ENCODE data around the gene RNF214. TPM values are rescaled to one million over a fixed set of nuclear protein-coding genes. Genes with fewer than 3 reads are reported as not detected.

The RNF214 gene
- total and polyA plus RNA-seq, 2 of the 4 experiments (the other 2 are of a cell fraction): 7.9 to 14.8 TPM

- Histone ChIP-seq H4K8ac (ENCODE audit: low read depth in 2 of 2, low read length in 2 of 2) (no peak overlapping the region), H3K27ac (ENCODE audit: insufficient read depth, low read length) (no peak overlapping the region), H3K4ac (ENCODE audit: low read depth, low read length) (no peak overlapping the region), H2AK5ac (ENCODE audit: low read depth, low read length) (no peak overlapping the region), H3K9me3 (ENCODE audit: control insufficient read depth, insufficient read depth, low read length) (no peaks in the 10 kb centered on the region), H3K4me2 (ENCODE audit: low read depth, low read length) (no peak overlapping the region), H3K23ac (ENCODE audit: low read depth, low read length) (no peak overlapping the region), H4K91ac (ENCODE audit: insufficient read depth, low read depth, low read length) (no peak overlapping the region), H3K4me1 (ENCODE audit: control insufficient read depth, insufficient read depth, low read length) (peaks cover 9% of the 10 kb centered on the region), H2BK120ac (ENCODE audit: low read depth, low read length) (no peak overlapping the region), H4K20me1 (ENCODE audit: insufficient read depth, low read length) (peaks cover 15% of the 10 kb centered on the region), H2BK15ac (ENCODE audit: low read depth, low read length) (no peak overlapping the region), H2AK9ac (replicated peaks; ENCODE audit: low read depth, low read length, poor library complexity) (no peak overlapping the region), H4K5ac (ENCODE audit: low read depth, low read length) (no peak overlapping the region), H3K56ac (ENCODE audit: extremely low read depth, insufficient read depth, low read length) (no peak overlapping the region), H3K18ac (ENCODE audit: low read depth, low read length) (no peak overlapping the region), H3K79me1 (ENCODE audit: low read depth in 1 of 2, low read length in 2 of 2) (peaks cover 29 to 57% of the 10 kb centered on the region in 2 experiments), H2BK20ac (ENCODE audit: low read depth, low read length) (no peak overlapping the region), H3K4me3 (ENCODE audit: insufficient read depth, low read depth, low read length) (no peak overlapping the region), H2BK5ac (ENCODE audit: low read depth, low read length, poor library complexity, severe bottlenecking) (no peak overlapping the region), H3K9me1 (ENCODE audit: insufficient read depth, low read length) (peaks cover 9% of the 10 kb centered on the region; the same call in 1 of the 2 replicates), H3K27me3 (ENCODE audit: control insufficient read depth, insufficient read depth, low read length) (no peaks in the 10 kb centered on the region), H3K14ac (replicated peaks; ENCODE audit: low read depth, low read length) (no peak overlapping the region), H3K9ac (ENCODE audit: low read depth, low read length) (no peak overlapping the region), H3K36me3 (ENCODE audit: control insufficient read depth, insufficient read depth, low read length) (no peaks in the 10 kb centered on the region; the same call in 1 of the 2 replicates), H2AFZ (replicated peaks; ENCODE audit: low read length, poor library complexity) (no peak overlapping the region)
- in situ Hi-C loops (cut with MboI; ENCODE audit: low sequenced_read_pairs) (no loop called here), dilution Hi-C loops (cut with HindIII; ENCODE audit: low sequenced_read_pairs, unreplicated experiment) (no loop called here), intact Hi-C loops (cut with micrococcal nuclease) (no loop called here)
- no peak for DNase-seq
- BruUV-seq (replicated peaks): no TSS peak
- TF ChIP-seq NFE2L2 (IDR thresholded peaks at IDR 0.05; ENCODE audit: low read depth, low read length): no peak
- no peak for TF ChIP-seq RCOR1 (IDR thresholded peaks at IDR 0.05; ENCODE audit: insufficient replicate concordance, low read length)
- no peak for TF ChIP-seq CHD1 (IDR thresholded peaks at IDR 0.05; ENCODE audit: low read depth, low read length)
- no peak for TF ChIP-seq MAZ (IDR thresholded peaks at IDR 0.05; ENCODE audit: borderline replicate concordance, low read depth, low read length)
- no peak for TF ChIP-seq BHLHE40 (IDR thresholded peaks at IDR 0.05; ENCODE audit: low read depth, low read length)
- no peak for TF ChIP-seq CTCF (conservative IDR thresholded peaks at IDR 0.05; ENCODE audit: low read depth, low read length)
- TF ChIP-seq USF2 (IDR thresholded peaks at IDR 0.05; ENCODE audit: low read depth, low read length): no peak
- TF ChIP-seq RFX5 (IDR thresholded peaks at IDR 0.05; ENCODE audit: low read depth, low read length): no peak
- no peak for TF ChIP-seq MAFK (IDR thresholded peaks at IDR 0.05; ENCODE audit: low read depth, low read length)
- TF ChIP-seq CEBPB (IDR thresholded peaks at IDR 0.05; ENCODE audit: low read depth, low read length): no peak
- no peak for TF ChIP-seq ELK1 (IDR thresholded peaks at IDR 0.05; ENCODE audit: borderline replicate concordance, low read depth, low read length)
- no peak for TF ChIP-seq POLR2A (IDR thresholded peaks at IDR 0.05; ENCODE audit: low read depth, low read length)
- no peak for TF ChIP-seq FOS (IDR thresholded peaks at IDR 0.05; ENCODE audit: low read depth, low read length)
- TF ChIP-seq RAD21 (IDR thresholded peaks at IDR 0.05; ENCODE audit: low read length): no peak
- no peak for TF ChIP-seq MXI1 (IDR thresholded peaks at IDR 0.05; ENCODE audit: borderline replicate concordance, low read depth, low read length)
- no peak for TF ChIP-seq SMC3 (IDR thresholded peaks at IDR 0.05; ENCODE audit: low read depth, low read length)
- ChIA-PET CTCF (no interaction called here), POLR2A (ENCODE audit: unreplicated experiment) (no interaction called here)
- ATAC-seq (ENCODE audit: low read depth): no peak
- WGBS, 2 experiments (ENCODE audit: extremely low coverage in 2 of 2, insufficient read length in 1 of 2): no CpG with 5 or more reads among the region's 5 CpGs
Observed at GRCh38 chr11:117313091-117313490, 80.6 kb downstream of the RNF214 start.
